Nephron progenitor cell (in vitro differentiated cells): ENCODE data around the gene ATP5F1D.

ENCODE experiments used
- DNase-seq: peaks from one replicate; pipeline ENCODE4 v3.0.0; 2021
- H3K27ac Mint-ChIP-seq: 2 replicates; pipeline ENCODE4 v1.8.0; 2021; ENCODE audit warnings: mild to moderate bottlenecking, moderate library complexity, mixed read lengths
- H3K27me3 Mint-ChIP-seq: 2 replicates; pipeline ENCODE4 v1.8.0; 2021; ENCODE audit warnings: mild to moderate bottlenecking, low read depth, mixed read lengths; ENCODE audit not compliant: poor library complexity
- H3K36me3 Mint-ChIP-seq: 2 replicates; pipeline ENCODE4 v1.8.0; 2021; ENCODE audit warnings: low read depth, mixed read lengths
- H3K4me1 Mint-ChIP-seq: 2 replicates; pipeline ENCODE4 v1.8.0; 2021; ENCODE audit warnings: mixed read lengths
- H3K4me3 Mint-ChIP-seq: 2 replicates; pipeline ENCODE4 v1.8.0; 2021; ENCODE audit warnings: mild to moderate bottlenecking, moderate library complexity, mixed read lengths
- H3K9me3 Mint-ChIP-seq: 2 replicates; pipeline ENCODE4 v1.8.0; 2021; ENCODE audit warnings: mild to moderate bottlenecking, moderate library complexity, mixed read lengths
- TF ChIP-seq, protein P1 (sequence below): fragments of 200-600 bp; sonication (generic); IDR thresholded peaks from 2 replicates; pipeline ENCODE4 v1.5.0; 2021; ENCODE audit warnings: antibody characterized with exemption

ATP5F1D gene

GRCh38 chr19:1231729-1232637 lies 9.6 kb upstream of the ATP5F1D start:
- DNase-seq, result no peak
- Mint-ChIP-seq H3K4me3 (no peak overlapping the region), H3K36me3 (peaks cover 5% of the 10 kb centered on the region), H3K9me3 (no peaks in the 10 kb centered on the region), H3K27ac (no peak overlapping the region), H3K4me1 (peaks cover 15% of the 10 kb centered on the region), H3K27me3 (no peaks in the 10 kb centered on the region)
- TF ChIP-seq, protein P1, sequence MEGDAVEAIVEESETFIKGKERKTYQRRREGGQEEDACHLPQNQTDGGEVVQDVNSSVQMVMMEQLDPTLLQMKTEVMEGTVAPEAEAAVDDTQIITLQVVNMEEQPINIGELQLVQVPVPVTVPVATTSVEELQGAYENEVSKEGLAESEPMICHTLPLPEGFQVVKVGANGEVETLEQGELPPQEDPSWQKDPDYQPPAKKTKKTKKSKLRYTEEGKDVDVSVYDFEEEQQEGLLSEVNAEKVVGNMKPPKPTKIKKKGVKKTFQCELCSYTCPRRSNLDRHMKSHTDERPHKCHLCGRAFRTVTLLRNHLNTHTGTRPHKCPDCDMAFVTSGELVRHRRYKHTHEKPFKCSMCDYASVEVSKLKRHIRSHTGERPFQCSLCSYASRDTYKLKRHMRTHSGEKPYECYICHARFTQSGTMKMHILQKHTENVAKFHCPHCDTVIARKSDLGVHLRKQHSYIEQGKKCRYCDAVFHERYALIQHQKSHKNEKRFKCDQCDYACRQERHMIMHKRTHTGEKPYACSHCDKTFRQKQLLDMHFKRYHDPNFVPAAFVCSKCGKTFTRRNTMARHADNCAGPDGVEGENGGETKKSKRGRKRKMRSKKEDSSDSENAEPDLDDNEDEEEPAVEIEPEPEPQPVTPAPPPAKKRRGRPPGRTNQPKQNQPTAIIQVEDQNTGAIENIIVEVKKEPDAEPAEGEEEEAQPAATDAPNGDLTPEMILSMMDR, result no peak

DNA sequence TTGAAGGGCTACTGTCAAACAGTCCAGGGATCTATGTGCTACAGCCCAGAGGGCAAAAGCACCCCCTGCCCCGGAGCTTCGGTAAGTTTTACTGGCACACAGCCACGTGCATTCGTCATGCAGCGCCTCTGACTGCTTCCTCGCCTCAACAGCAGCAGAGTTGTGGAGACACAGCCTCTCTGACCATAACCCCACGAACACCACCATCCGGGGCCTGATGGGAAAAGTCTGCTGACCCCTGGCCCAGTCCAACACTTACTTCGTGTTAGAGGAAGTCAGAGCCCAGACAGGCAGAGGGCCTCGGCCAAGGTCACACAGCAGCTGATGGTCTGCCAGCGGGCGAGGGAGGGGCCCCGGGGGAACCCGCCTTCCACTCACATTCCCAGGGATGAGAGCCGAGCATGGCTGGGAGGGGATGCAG lies 8.9 kb upstream of the ATP5F1D start:
- Mint-ChIP-seq H3K27me3 (no peaks in the 10 kb centered on the region), H3K36me3 (peaks cover 5% of the 10 kb centered on the region), H3K4me3 (no peak overlapping the region), H3K27ac (no peak overlapping the region), H3K9me3 (no peaks in the 10 kb centered on the region), H3K4me1 (peaks cover 15% of the 10 kb centered on the region)
- TF ChIP-seq, protein P1, result no peak
- no peak for DNase-seq

DNA sequence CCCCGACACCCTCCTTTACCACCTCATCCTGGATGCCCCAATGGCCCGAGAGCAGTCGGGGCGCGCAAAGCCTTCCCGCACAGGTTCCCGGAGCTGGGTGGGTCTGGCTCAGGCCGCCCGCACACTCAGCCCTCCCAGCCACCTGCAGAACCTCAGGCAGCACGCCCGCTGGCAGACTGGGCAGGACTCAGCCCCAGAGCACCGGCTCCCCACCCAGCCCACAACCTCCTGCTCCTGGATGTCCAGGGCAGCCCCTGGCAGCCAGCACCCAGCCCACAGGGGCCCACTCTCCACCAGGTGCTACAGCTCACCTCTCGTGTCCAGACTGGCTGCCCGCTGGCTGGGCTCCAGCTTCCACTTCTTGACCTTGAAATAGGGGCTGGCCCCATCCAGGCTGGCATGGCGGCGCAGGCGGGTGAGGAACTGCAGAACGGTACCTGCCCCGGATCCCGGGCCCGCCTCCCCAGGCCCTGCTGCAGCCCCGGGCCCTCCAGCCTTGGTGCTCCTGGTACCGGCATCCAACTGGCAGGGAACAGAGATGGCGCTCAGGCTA lies 8.4 kb upstream of the ATP5F1D start:
- Mint-ChIP-seq H3K27me3 (no peaks in the 10 kb centered on the region), H3K9me3 (no peaks in the 10 kb centered on the region), H3K4me3 (no peak overlapping the region), H3K4me1 (peaks cover 15% of the 10 kb centered on the region), H3K36me3 (peaks cover 1% of the 10 kb centered on the region), H3K27ac (no peak overlapping the region)
- no peak for DNase-seq
- TF ChIP-seq, protein P1, result no peak

DNA sequence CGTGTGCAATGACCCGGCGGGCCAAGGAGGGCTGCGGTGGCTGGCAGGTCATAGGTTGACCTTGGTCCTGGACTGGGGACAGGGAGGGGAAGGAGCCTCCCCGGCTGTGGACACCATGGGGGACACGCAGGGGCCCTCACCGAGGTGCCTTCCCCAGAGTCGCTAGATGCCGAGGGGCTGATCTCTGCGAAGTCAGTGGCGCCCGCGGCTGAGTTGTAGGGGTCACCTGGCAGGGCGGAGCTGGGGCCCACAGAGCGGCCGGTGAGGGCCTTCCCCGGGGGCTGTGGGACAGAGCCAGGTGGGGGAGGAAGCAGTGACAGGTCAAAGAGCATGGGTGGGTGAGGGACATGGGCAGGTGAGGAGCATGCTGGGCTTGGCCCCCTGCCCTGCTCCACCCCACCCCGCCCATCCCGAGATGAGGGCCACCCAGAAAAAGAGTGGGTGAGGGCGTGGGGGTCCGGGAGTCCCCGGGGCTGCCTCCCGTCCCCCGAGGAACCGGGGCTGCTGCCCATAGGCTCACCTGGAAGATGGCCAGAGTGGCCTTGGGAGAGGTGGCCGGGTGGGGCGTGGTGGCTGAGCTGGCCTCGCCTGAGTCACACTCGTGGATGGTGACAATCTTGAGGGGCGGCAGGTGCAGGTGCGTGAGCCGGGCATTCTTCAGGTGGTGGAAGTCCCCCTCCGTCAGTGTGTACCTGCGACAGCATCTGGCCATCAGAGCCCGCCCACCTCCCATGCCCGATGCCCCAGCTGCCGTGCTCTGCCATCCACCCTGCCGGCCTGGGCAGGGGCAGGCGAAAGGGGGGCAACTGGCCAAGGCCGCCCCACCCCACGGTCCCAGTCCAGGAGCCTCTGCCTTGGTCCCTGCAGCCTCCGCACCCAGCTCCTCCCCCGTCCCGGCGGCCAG lies 7.2 kb upstream of the ATP5F1D start:
- no peak overlapping the region for H3K27ac Mint-ChIP-seq
- TF ChIP-seq, protein P1, result no peak
- H3K27me3 Mint-ChIP-seq, result no peaks in the 10 kb centered on the region
- H3K4me1 Mint-ChIP-seq, result peaks cover 26% of the 10 kb centered on the region
- H3K9me3 Mint-ChIP-seq, result no peaks in the 10 kb centered on the region
- no peak overlapping the region for H3K4me3 Mint-ChIP-seq
- no peak for DNase-seq
- no peaks in the 10 kb centered on the region for H3K36me3 Mint-ChIP-seq

DNA sequence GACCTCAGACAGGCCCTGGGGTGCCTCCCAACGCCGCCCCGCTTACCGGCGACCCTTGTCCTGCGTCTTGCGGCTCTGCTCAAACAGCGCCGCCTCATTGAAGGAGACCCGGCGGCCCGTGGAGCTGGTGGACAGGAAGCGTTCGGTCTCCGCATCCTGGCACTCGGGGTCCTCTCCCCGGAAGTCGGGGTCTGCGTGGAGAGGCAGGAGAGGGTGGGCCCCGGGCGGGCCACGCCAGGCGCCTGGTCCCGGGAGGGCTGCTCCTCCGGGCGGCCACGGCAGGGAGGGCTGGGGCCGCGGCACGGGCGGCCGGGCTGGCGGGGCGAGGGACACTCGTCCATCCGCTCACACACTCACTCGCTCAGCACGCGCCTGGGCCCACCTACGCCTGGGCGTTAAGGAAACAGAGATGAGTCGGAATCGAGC lies 6.6 kb upstream of the ATP5F1D start:
- Mint-ChIP-seq H3K4me3 (no peak overlapping the region), H3K27ac (no peak overlapping the region), H3K36me3 (no peaks in the 10 kb centered on the region), H3K27me3 (no peaks in the 10 kb centered on the region), H3K9me3 (no peaks in the 10 kb centered on the region), H3K4me1 (peaks cover 29% of the 10 kb centered on the region)
- DNase-seq, result no peak
- TF ChIP-seq, protein P1, result no peak
